Left lung (tissue), 10 donors: ENCODE data around the gene ZBED1. TPM values are rescaled to one million over a fixed set of nuclear protein-coding genes. Genes with fewer than 3 reads are reported as not detected.

Source experiments
- ATAC-seq: fragments of 200-7000 bp; cut with Tn5 transposase; one replicate; pipeline ENCODE4 v1.9.1; 2020; ENCODE audit warnings: moderate library complexity
- DNase-seq, 4 donors: peaks; one replicate each; pipeline ENCODE4 v3.0.0-alpha.2; 2013 to 2020
- H3K27ac ChIP-seq, 2 donors: fragments of 200-600 bp; sonication (generic) in 1 of 2; one replicate each; pipeline versions ENCODE4 v1.5.0 to v1.8.0; 2020 to 2021
- H3K27me3 ChIP-seq, 2 donors: fragments of 200-600 bp; sonication (generic) in 1 of 2; one replicate each; pipeline versions ENCODE4 v1.5.0 to v1.8.0; 2020 to 2021
- H3K36me3 ChIP-seq, 2 donors: fragments of 200-600 bp; sonication (generic) in 1 of 2; one replicate each; pipeline versions ENCODE4 v1.5.0 to v1.8.0; 2020 to 2021
- H3K4me1 ChIP-seq, 2 donors: fragments of 200-600 bp; one replicate each; pipeline ENCODE4 v1.8.0; 2021
- H3K4me3 ChIP-seq, 2 donors: fragments of 200-600 bp; sonication (generic) in 1 of 2; one replicate each; pipeline versions ENCODE4 v1.5.0 to v1.8.0; 2020 to 2021; ENCODE audit warnings: mild to moderate bottlenecking in 1 of 2
- H3K9me3 ChIP-seq, 2 donors: fragments of 200-600 bp; sonication (generic) in 1 of 2; one replicate each; pipeline versions ENCODE4 v1.5.0 to v1.8.0; 2020 to 2021
- CTCF ChIP-seq, 2 donors: fragments of 200-600 bp; sonication (generic) in 1 of 2; IDR thresholded peaks; one replicate each; pipeline versions ENCODE4 v1.5.0 to v1.8.0; 2021; ENCODE audit warnings: antibody characterized with exemption in 2 of 2
- intact Hi-C, 2 donors: fragments of 100-400 bp; cut with DNase I; formaldehyde crosslinking; loops; one replicate each; pipeline versions ENCODE4 v1.11.2 to v1.14.2; 2022
- polyA plus RNA-seq, 6 donors: library from polyadenylated mRNA; unstranded; fragments of 120-200 nt; gene quantifications; one replicate each; pipeline ENCODE4 v1.2.1, GENCODE V29; 2013; ENCODE audit not compliant: insufficient read length in 6 of 6
- total RNA-seq, 2 donors: library from RNA; stranded (reverse); fragmentation: NEBNext Ultra II Directional; extraction: Animal tissue kit (Norgen Biotek cat#: 25700); gene quantifications; one replicate each; pipeline ENCODE4 v1.2.1, GENCODE V29; 2021
- donor health status: DM: no; HTN: yes; CAD: no.
- donor health status: DM: no; HTN: no; CAD: no.

The ZBED1 gene
- total and polyA plus RNA-seq, 8 donors = 26.1 to 40.2 (median 31.1) TPM

- intact Hi-C loops = no loop called here
- ATAC-seq (peak; percentile 23), DNase-seq (peak in 2 of 4 donors; percentile 22 to 34)
- H3K4me1 ChIP-seq = peaks cover 21 to 33% of the 10 kb centered on the region in 2 donors
- H3K4me3 ChIP-seq = peak overlapping the region in 1 of 2 donors; percentile 82
- no peak for TF ChIP-seq CTCF (IDR thresholded peaks at IDR 0.05)
- H3K36me3 ChIP-seq = peaks cover 0 to 8% of the 10 kb centered on the region in 2 donors
- no peaks in the 10 kb centered on the region for H3K9me3 ChIP-seq
- no peaks in the 10 kb centered on the region for H3K27me3 ChIP-seq
- H3K27ac ChIP-seq = peak overlapping the region; percentile 88 to 89
Observed at GRCh38 chrX:2497961-2498780, 2.6 kb downstream of the ZBED1 start.

- TF ChIP-seq CTCF (IDR thresholded peaks at IDR 0.05) = no peak
- H3K4me1 ChIP-seq = peaks cover 21 to 33% of the 10 kb centered on the region in 2 donors
- H3K27me3 ChIP-seq = no peaks in the 10 kb centered on the region
- H3K4me3 ChIP-seq = no peak overlapping the region
- H3K27ac ChIP-seq = no peak overlapping the region
- ATAC-seq (no peak), DNase-seq (peak in 1 of 4 donors; percentile 10)
- H3K9me3 ChIP-seq = no peaks in the 10 kb centered on the region
- intact Hi-C loops = no loop called here
- H3K36me3 ChIP-seq = peaks cover 0 to 28% of the 10 kb centered on the region in 2 donors
Observed at GRCh38 chrX:2495595-2495994, 5.2 kb downstream of the ZBED1 start.

- DNase-seq = peak in 1 of 4 donors; percentile 20
- TF ChIP-seq CTCF (IDR thresholded peaks at IDR 0.05) = no peak
- intact Hi-C loops = no loop called here
Observed at GRCh38 chrX:2492531-2493218, 8.1 kb downstream of the ZBED1 start.

GRCh38 chrX:2490634-2491033, 10.1 kb downstream of the ZBED1 start:
- TF ChIP-seq CTCF (IDR thresholded peaks at IDR 0.05) = no peak
- ATAC-seq = no peak
- peaks cover 0 to 73% of the 10 kb centered on the region in 2 donors for H3K36me3 ChIP-seq
- H3K27me3 ChIP-seq = no peaks in the 10 kb centered on the region
- no peak overlapping the region for H3K4me3 ChIP-seq
- H3K4me1 ChIP-seq = no peaks in the 10 kb centered on the region
- no peak for DNase-seq
- H3K27ac ChIP-seq = no peak overlapping the region
- intact Hi-C loops = no loop called here
- no peaks in the 10 kb centered on the region for H3K9me3 ChIP-seq

More at GRCh38 chrX:2492531-2493218, 8.1 kb downstream of the ZBED1 start:
- peaks cover 0 to 57% of the 10 kb centered on the region in 2 donors for H3K36me3 ChIP-seq
- no peaks in the 10 kb centered on the region for H3K27me3 ChIP-seq
- ATAC-seq = no peak
- no peak overlapping the region for H3K4me3 ChIP-seq
- no peak overlapping the region for H3K27ac ChIP-seq
- H3K9me3 ChIP-seq = no peaks in the 10 kb centered on the region
- H3K4me1 ChIP-seq = peaks cover 4 to 9% of the 10 kb centered on the region in 2 donors
